Measurements from ENCODE around the gene COBL. TPM values are rescaled to one million over a fixed set of nuclear protein-coding genes. Genes with fewer than 3 reads are reported as not detected.

The COBL gene
- total and polyA plus RNA-seq, 9 of the 15 experiments (the other 6 are each of a cell fraction or from before 2014, with no cell fraction given): 0.01 to 2.4 (median 0.09) TPM; not detected in 3

DNA sequence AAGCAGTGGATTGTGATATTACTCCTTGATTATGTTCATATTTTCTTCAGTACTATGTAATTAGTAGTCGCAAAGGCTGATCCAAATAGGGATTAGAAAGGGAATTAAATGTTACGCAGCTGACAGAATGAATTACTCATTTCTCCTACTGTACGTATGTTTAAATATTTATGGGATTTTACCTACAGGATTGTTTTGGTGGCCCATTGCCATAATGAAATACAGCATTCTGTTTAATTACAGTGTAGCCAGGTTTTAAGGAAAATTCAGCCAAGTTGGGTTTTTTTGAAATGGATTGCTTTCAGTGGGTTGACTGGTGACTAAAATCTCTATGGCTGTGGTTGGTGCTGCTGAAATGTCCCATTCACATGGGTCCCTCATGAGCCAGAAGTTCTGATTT lies 336.2 kb downstream of the COBL start (continued):
- TF ChIP-seq, protein P1, sequence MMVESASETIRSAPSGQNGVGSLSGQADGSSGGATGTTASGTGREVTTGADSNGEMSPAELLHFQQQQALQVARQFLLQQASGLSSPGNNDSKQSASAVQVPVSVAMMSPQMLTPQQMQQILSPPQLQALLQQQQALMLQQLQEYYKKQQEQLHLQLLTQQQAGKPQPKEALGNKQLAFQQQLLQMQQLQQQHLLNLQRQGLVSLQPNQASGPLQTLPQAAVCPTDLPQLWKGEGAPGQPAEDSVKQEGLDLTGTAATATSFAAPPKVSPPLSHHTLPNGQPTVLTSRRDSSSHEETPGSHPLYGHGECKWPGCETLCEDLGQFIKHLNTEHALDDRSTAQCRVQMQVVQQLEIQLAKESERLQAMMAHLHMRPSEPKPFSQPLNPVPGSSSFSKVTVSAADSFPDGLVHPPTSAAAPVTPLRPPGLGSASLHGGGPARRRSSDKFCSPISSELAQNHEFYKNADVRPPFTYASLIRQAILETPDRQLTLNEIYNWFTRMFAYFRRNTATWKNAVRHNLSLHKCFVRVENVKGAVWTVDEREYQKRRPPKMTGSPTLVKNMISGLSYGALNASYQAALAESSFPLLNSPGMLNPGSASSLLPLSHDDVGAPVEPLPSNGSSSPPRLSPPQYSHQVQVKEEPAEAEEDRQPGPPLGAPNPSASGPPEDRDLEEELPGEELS (CRISPR knock-in tag; IDR thresholded peaks at IDR 0.05; ENCODE audit: borderline replicate concordance): no peak
- no peak for TF ChIP-seq TAF9B (IDR thresholded peaks at IDR 0.05; ENCODE audit: partially characterized antibody)
- TF ChIP-seq, protein P2, sequence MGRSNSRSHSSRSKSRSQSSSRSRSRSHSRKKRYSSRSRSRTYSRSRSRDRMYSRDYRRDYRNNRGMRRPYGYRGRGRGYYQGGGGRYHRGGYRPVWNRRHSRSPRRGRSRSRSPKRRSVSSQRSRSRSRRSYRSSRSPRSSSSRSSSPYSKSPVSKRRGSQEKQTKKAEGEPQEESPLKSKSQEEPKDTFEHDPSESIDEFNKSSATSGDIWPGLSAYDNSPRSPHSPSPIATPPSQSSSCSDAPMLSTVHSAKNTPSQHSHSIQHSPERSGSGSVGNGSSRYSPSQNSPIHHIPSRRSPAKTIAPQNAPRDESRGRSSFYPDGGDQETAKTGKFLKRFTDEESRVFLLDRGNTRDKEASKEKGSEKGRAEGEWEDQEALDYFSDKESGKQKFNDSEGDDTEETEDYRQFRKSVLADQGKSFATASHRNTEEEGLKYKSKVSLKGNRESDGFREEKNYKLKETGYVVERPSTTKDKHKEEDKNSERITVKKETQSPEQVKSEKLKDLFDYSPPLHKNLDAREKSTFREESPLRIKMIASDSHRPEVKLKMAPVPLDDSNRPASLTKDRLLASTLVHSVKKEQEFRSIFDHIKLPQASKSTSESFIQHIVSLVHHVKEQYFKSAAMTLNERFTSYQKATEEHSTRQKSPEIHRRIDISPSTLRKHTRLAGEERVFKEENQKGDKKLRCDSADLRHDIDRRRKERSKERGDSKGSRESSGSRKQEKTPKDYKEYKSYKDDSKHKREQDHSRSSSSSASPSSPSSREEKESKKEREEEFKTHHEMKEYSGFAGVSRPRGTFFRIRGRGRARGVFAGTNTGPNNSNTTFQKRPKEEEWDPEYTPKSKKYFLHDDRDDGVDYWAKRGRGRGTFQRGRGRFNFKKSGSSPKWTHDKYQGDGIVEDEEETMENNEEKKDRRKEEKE (IDR thresholded peaks at IDR 0.05; ENCODE audit: borderline replicate concordance in 1 of 2, control insufficient read depth in 1 of 2, low read depth in 2 of 2, low read length in 1 of 2): no peak
- TF ChIP-seq ZNF830 (CRISPR knock-in tag; IDR thresholded peaks at IDR 0.05): no peak
